Aorta (tissue), 5 donors: ENCODE data around the gene GSTM4. TPM values are rescaled to one million over a fixed set of nuclear protein-coding genes. Genes with fewer than 3 reads are reported as not detected.

Experiments
- ATAC-seq: fragments of 200-7000 bp; cut with Tn5 transposase; one replicate; pipeline ENCODE4 v1.9.1; 2022; ENCODE audit warnings: moderate library complexity; ENCODE audit not compliant: low FRiP score
- DNase-seq, 2 donors: peaks; one replicate each; pipeline ENCODE4 v3.0.0-alpha.2; 2020
- H3K27ac ChIP-seq, 2 donors: one replicate each; pipeline ENCODE4 v1.5.1; 2013; ENCODE audit warnings: low read length in 2 of 2, mild to moderate bottlenecking in 2 of 2, moderate library complexity in 2 of 2, control low read depth in 1 of 2, inconsistent platforms in 1 of 2, low read depth in 1 of 2
- H3K27me3 ChIP-seq, 2 donors: one replicate each; pipeline ENCODE4 v1.6.1; 2013; ENCODE audit warnings: control low read depth in 1 of 2, low read length in 1 of 2, mild to moderate bottlenecking in 1 of 2, moderate library complexity in 1 of 2; ENCODE audit not compliant: insufficient read depth in 2 of 2, control insufficient read depth in 1 of 2
- H3K36me3 ChIP-seq, 2 donors: one replicate each; pipeline ENCODE4 v1.6.1; 2013; ENCODE audit warnings: control low read depth in 1 of 2, low read length in 1 of 2, mild to moderate bottlenecking in 1 of 2; ENCODE audit not compliant: insufficient read depth in 2 of 2, control insufficient read depth in 1 of 2
- H3K4me1 ChIP-seq, 2 donors: one replicate each; pipeline ENCODE4 v1.6.1; 2013; ENCODE audit warnings: low read length in 2 of 2, control low read depth in 1 of 2, mild to moderate bottlenecking in 1 of 2, moderate library complexity in 1 of 2; ENCODE audit not compliant: insufficient read depth in 2 of 2, control insufficient read depth in 1 of 2
- H3K4me3 ChIP-seq, 2 donors: one replicate each; pipeline ENCODE4 v1.5.1; 2013; ENCODE audit warnings: low read length in 2 of 2, control low read depth in 1 of 2, mild to moderate bottlenecking in 1 of 2
- H3K9me3 ChIP-seq: one replicate; pipeline ENCODE4 v1.6.1; 2013; ENCODE audit warnings: mild to moderate bottlenecking, low read length; ENCODE audit not compliant: control insufficient read depth
- whole genome bisulfite sequencing, 2 donors: extraction: QIAGEN DNeasy Blood & Tissue Kit; methylation state at CpG; one replicate each; pipeline ENCODE4 v1.1.7; 2013; 5-methylcytosine and 5-hydroxymethylcytosine counted together
- intact Hi-C, 2 donors: fragments of 100-400 bp; cut with DNase I; formaldehyde crosslinking; loops; one replicate each; pipeline versions ENCODE4 v1.14.2 to v1.15.0; 2022
- polyA plus RNA-seq, 2 donors: library from polyadenylated mRNA; stranded (reverse); fragments of 200-250 nt; gene quantifications; one replicate each; pipeline ENCODE4 v1.2.3, GENCODE V29; 2013
- total RNA-seq, 2 donors: library from RNA; stranded (reverse); fragmentation: NEBNext Ultra II Directional; extraction: Animal tissue kit (Norgen Biotek cat#: 25700); gene quantifications; one replicate each; pipeline ENCODE4 v1.2.1, GENCODE V29; 2021
- donor health status: healthy with polysubstance abuse.
- donor health status: Bipolar disorder and iron deficiency.
- donor health status: DM: no; HTN: no; CAD: no.
- donor health status: DM: no; HTN: no; CAD: no.
- donor health status: DM: yes; HTN: yes; CAD: no.

GSTM4 gene
- total and polyA plus RNA-seq, 4 donors = 15.0 to 53.1 (median 31.8) TPM

DNA sequence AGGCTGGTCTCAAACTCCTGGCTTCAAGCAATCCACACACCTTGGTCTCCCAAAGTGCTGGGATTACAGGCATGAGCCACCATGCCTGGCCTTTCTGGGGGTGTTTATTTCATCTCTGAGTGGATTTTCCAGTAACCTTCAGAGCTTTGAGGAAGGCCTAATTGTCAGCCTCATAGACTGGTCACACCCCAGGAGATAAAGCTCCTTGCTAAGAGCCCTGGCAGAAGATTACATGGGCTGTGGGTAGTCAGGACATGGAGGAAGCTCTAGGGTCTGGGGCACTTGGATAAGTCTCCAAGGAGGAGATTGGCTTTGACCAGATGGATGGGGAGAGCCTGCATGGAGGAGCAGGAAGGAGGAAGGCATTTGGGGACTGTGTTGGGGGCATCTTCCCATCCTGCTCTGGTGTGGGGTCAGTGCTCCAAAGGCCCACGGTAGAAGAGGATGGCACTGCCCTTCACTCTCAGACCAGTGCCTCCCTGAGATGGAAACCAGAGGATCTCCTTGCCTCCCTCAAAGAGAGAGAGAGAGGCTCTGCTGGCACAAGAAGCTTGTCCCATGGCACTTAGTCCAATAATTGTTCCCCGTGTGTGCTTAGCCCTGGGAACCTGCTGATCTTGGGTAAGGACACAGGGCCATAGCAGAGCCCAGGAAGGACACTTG, 14.7 kb upstream of the GSTM4 start:
- intact Hi-C loops = loop anchor here (2.0 to 5.0 kb wide), 4 partner anchors 46 to 346 kb away; partner anchors contain the start of gene GSTM1 (in 1 of the 2)

DNA sequence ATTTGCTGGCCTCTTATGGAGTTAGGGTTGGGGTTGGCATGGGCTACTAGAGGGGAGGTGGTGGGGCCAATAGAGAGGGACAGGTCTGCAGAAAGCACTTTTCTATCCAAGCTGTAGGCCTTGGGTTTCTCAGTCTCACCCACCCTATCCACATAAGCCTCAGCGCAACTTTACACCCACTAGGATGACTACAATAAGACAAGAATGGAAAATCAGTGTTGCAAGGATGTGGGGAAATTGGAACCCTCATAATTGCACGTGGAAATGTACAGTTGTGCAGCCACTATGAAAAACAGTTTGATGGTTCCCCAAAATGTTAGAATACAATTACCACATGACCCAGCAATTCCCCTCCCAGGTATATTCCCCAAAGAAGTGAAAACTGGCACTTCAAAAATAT, 14.0 kb upstream of the GSTM4 start:
- Histone ChIP-seq H3K9me3 (no peaks in the 10 kb centered on the region), H3K27ac (no peak overlapping the region), H3K36me3 (no peaks in the 10 kb centered on the region), H3K4me1 (no peaks in the 10 kb centered on the region), H3K4me3 (no peak overlapping the region), H3K27me3 (no peaks in the 10 kb centered on the region)
- intact Hi-C loops = loop anchor here (2.0 to 5.0 kb wide), 4 partner anchors 45 to 345 kb away; partner anchors contain the start of gene GSTM1 (in 1 of the 2)
- ATAC-seq (no peak), DNase-seq (no peak)
- 81 to 82% methylated on average over 2 of the region's 2 CpGs for WGBS, 2 donors

More for the DNA sequence above, 14.7 kb upstream of the GSTM4 start:
- ATAC-seq = no peak
- no peaks in the 10 kb centered on the region for H3K9me3 ChIP-seq
- 62 to 84% methylated on average over 2 of the region's 2 CpGs for WGBS, 2 donors
- no peak overlapping the region for H3K4me3 ChIP-seq
- H3K27ac ChIP-seq = no peak overlapping the region
- DNase-seq = peak in 1 of 2 donors; percentile 30
- no peaks in the 10 kb centered on the region for H3K4me1 ChIP-seq
- H3K36me3 ChIP-seq = no peaks in the 10 kb centered on the region
- no peaks in the 10 kb centered on the region for H3K27me3 ChIP-seq

DNA sequence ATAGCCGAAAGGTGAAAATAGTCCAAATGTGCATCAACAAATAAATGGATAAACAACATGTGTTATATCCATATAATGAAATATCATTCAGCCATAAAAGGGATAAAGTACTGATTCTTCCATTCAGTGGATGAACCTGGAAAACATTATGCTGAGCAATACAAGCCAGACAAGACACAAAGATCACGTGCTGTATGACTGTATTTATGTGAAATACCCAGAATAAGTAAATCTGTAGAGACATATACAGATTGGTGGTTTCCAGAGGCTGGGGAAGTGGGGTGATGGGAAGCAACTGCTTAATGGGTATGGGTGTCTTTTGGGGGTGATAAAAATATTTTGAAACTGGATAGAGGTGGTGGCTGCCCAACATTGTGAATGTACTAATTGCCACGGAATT, 13.3 kb upstream of the GSTM4 start:
- WGBS, 2 donors = 76 to 79% methylated on average over 3 of the region's 3 CpGs
- intact Hi-C loops = loop anchor here (1.0 to 5.0 kb wide), 3 partner anchors 96 to 345 kb away; no protein-coding TSS in a partner anchor
- Histone ChIP-seq H3K9me3 (no peaks in the 10 kb centered on the region), H3K4me3 (no peak overlapping the region), H3K36me3 (no peaks in the 10 kb centered on the region), H3K27ac (no peak overlapping the region), H3K4me1 (no peaks in the 10 kb centered on the region), H3K27me3 (no peaks in the 10 kb centered on the region)
- DNase-seq (no peak), ATAC-seq (no peak)

DNA sequence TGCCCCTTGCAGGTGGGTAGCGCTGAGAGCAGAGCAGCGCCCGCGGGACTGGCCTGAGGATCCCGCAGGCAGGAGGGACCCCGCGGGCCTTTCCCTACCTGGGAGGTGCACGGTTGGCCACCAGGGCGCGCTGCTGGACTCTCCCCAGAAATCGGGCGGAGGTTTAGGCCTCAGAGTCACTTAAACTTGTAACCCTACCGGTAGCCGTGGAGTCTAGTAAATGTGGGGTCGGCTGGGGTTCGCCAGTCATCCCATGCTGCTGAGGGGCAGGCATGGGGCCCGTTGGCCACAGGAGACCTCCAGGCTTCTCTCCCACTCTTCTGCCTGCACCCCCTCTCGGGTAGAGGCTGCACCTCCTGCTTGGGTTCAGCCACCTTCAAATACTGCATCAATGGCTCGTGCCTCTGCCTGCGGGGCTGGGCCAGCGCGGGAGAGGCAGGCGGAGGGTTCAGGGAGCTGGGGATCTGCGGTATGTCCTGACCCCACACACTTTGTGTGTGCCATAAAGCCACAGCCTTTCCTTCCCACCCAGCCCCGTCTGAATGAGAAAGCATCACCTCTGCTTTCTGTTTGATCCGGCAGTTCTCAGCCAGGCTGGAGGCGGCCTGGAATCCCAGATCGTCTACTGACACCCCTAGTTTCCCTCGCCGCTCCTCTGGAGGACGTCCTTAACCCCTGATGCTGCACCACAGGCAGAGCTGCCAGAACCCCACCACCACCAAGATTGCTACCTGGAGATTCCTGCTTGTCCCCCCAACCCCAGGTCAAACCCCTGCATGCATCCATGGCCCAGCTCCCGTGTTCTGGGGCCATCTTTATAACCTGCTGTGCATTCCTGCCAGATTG, 12.3 kb upstream of the GSTM4 start:
- no peaks in the 10 kb centered on the region for H3K4me1 ChIP-seq
- H3K9me3 ChIP-seq = no peaks in the 10 kb centered on the region
- H3K36me3 ChIP-seq = no peaks in the 10 kb centered on the region
- H3K4me3 ChIP-seq = no peak overlapping the region
- intact Hi-C loops = loop anchor here (1.0 to 5.0 kb wide), 3 partner anchors 97 to 344 kb away; no protein-coding TSS in a partner anchor
- no peak overlapping the region for H3K27ac ChIP-seq
- no peaks in the 10 kb centered on the region for H3K27me3 ChIP-seq
- WGBS, 2 donors = 40 to 41% methylated on average over 32 of the region's 32 CpGs
- peak; percentile 77 for ATAC-seq
- peak; percentile 92 to 96 for DNase-seq

GRCh38 chr1:109644670-109645069, 11.2 kb upstream of the GSTM4 start:
- Histone ChIP-seq H3K27me3 (no peaks in the 10 kb centered on the region), H3K9me3 (no peaks in the 10 kb centered on the region), H3K4me3 (no peak overlapping the region), H3K27ac (no peak overlapping the region), H3K4me1 (no peaks in the 10 kb centered on the region), H3K36me3 (no peaks in the 10 kb centered on the region)
- intact Hi-C loops = loop anchor here (5.0 kb wide), 2 partner anchors 333 to 343 kb away; no protein-coding TSS in a partner anchor
- no peak for ATAC-seq
- 52% methylated on average over 10 of the region's 10 CpGs; no CpG with 5 or more reads in 1 of the 2 donors for WGBS, 2 donors
- DNase-seq = no peak

- H3K27me3 ChIP-seq = no peaks in the 10 kb centered on the region
- WGBS, 2 donors = 59 to 81% methylated on average over 4 of the region's 4 CpGs
- ATAC-seq = no peak
- intact Hi-C loops = no loop called here
- H3K4me1 ChIP-seq = peaks cover 0 to 5% of the 10 kb centered on the region in 2 donors
- DNase-seq = no peak
- H3K27ac ChIP-seq = no peak overlapping the region
- no peak overlapping the region for H3K4me3 ChIP-seq
- no peaks in the 10 kb centered on the region for H3K36me3 ChIP-seq
- H3K9me3 ChIP-seq = no peaks in the 10 kb centered on the region
Observed at GRCh38 chr1:109649491-109649914, 6.4 kb upstream of the GSTM4 start.

GRCh38 chr1:109650609-109651008, 5.3 kb upstream of the GSTM4 start:
- ATAC-seq (no peak), DNase-seq (no peak)
- 4 to 9% methylated on average over 3 of the region's 3 CpGs for WGBS, 2 donors
- intact Hi-C loops = no loop called here
- no peaks in the 10 kb centered on the region for H3K27me3 ChIP-seq
- no peaks in the 10 kb centered on the region for H3K36me3 ChIP-seq
- no peak overlapping the region for H3K27ac ChIP-seq
- no peak overlapping the region for H3K4me3 ChIP-seq
- H3K4me1 ChIP-seq = peaks cover 0 to 5% of the 10 kb centered on the region in 2 donors
- no peaks in the 10 kb centered on the region for H3K9me3 ChIP-seq

GRCh38 chr1:109652402-109652801, 3.5 kb upstream of the GSTM4 start:
- intact Hi-C loops = no loop called here
- 92 to 98% methylated on average over 2 of the region's 2 CpGs for WGBS, 2 donors

More at GRCh38 chr1:109652402-109652801, 3.5 kb upstream of the GSTM4 start:
- Histone ChIP-seq H3K9me3 (no peaks in the 10 kb centered on the region), H3K4me3 (no peak overlapping the region), H3K27ac (no peak overlapping the region), H3K36me3 (no peaks in the 10 kb centered on the region), H3K4me1 (peaks cover 0 to 5% of the 10 kb centered on the region in 2 donors), H3K27me3 (no peaks in the 10 kb centered on the region)
- ATAC-seq (no peak), DNase-seq (no peak)
